HG02973 (cell line): ENCODE data around the gene ANKFY1.

Source experiments
- ATAC-seq: cut with Tn5 transposase; IDR thresholded peaks from one replicate; pipeline ENCODE4 v1.9.1; 2021; ENCODE audit warnings: moderate library complexity; ENCODE audit not compliant: unreplicated experiment

Gene ANKFY1, protein sequence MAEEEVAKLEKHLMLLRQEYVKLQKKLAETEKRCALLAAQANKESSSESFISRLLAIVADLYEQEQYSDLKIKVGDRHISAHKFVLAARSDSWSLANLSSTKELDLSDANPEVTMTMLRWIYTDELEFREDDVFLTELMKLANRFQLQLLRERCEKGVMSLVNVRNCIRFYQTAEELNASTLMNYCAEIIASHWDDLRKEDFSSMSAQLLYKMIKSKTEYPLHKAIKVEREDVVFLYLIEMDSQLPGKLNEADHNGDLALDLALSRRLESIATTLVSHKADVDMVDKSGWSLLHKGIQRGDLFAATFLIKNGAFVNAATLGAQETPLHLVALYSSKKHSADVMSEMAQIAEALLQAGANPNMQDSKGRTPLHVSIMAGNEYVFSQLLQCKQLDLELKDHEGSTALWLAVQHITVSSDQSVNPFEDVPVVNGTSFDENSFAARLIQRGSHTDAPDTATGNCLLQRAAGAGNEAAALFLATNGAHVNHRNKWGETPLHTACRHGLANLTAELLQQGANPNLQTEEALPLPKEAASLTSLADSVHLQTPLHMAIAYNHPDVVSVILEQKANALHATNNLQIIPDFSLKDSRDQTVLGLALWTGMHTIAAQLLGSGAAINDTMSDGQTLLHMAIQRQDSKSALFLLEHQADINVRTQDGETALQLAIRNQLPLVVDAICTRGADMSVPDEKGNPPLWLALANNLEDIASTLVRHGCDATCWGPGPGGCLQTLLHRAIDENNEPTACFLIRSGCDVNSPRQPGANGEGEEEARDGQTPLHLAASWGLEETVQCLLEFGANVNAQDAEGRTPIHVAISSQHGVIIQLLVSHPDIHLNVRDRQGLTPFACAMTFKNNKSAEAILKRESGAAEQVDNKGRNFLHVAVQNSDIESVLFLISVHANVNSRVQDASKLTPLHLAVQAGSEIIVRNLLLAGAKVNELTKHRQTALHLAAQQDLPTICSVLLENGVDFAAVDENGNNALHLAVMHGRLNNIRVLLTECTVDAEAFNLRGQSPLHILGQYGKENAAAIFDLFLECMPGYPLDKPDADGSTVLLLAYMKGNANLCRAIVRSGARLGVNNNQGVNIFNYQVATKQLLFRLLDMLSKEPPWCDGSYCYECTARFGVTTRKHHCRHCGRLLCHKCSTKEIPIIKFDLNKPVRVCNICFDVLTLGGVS

DNA sequence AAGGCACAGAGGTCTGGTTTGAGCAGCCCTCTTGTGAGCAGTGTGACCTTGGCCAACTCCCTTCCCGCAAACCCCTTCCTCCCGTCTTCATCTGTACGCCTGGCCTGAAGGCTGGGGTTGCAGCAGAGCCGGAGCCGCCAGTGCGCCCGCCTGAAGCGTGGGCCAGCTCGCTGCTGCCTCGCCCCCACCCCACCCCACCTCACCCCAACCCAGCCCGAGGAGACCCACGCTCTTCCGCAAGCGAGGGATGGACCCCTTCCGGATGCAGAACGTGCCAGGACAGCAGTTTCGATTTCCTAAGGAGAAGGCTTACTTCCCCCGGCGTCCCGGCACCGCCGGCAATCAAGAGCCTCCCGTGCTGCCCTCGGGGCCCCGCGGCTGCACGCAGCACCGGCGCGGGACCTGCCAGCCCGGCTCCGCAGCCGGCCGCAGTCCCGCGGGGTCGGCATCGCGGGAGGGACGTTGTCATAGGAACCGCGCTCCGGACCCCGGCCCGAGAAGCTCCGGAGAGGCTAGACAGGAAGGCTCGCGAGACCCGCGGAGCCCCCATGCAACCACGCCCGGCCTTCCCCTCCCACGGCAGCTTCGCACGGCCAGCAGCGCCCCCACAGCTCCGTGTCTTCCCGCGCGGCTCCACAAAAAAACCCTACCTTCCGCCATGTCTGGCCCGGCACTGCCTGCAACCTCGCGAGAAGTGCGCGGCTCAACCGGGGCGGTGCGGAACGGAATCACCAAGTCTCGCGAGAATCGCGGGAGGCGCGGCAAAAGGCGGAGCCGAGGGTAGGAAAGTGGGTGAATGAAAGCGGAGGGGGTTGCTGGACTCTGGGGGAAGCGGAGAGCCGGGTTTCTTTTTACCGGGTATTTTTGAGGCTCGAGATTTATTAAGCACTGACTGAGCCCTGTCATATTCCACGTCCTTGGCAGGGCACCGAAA, at the start of gene ANKFY1:
TSS of gene ANKFY1 (minus strand) at position 698 of the 934 bp plus-strand sequence. CDS start at position 660, 38 bp downstream.
- peak; percentile 65 for ATAC-seq

GRCh38 chr17:4310354-4311060, 46.7 kb upstream of the ANKFY1 start:
- ATAC-seq, result no peak

GRCh38 chr17:4309897-4310296, 46.1 kb upstream of the ANKFY1 start:
- ATAC-seq, result no peak

- ATAC-seq, result no peak
Observed at GRCh38 chr17:4307179-4307930, 43.6 kb upstream of the ANKFY1 start.

- no peak for ATAC-seq
Observed at GRCh38 chr17:4305224-4305623, 41.4 kb upstream of the ANKFY1 start.

GRCh38 chr17:4304417-4305027, 40.7 kb upstream of the ANKFY1 start:
- ATAC-seq, result no peak

DNA sequence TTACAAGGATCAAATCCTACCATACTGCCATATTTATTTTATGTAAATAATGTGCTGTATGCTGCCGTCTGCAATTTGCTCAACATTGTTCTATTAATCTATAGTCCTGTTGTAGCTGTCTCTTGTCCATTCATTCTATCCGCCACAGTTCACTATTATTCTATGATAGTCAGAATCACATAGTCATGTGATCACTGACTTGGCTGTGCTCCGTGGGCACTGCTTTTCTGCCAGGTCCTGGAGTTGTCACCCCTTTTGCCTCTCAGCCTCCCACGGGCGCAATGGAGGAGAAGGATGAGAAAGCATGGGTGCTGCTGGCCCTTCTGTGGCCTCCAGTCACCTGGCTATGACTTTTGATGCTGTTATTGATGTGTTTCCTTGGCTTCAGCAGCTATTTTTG, 37.3 kb upstream of the ANKFY1 start:
- ATAC-seq, result no peak

- ATAC-seq, result no peak
Observed at GRCh38 chr17:4297351-4297750, 33.6 kb upstream of the ANKFY1 start.

DNA sequence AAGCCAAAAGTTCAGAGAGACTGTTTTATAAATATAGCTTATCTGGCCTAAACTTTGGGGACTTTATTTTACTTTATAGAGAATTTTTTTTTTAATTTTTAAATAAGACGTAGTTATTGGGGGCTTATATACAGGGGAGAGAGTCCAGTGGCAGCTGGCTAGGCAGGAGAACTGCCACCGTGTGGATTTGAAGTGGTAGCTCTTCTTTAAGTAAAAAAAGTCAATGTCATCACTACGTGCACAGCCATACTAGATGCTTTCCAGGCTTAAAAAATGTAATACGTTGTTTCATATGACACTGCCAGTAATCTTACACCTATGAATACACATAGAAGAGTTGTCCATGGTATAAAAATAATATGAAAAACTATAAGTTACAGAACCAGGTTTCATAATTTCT, 31.9 kb upstream of the ANKFY1 start:
- ATAC-seq, result no peak

GRCh38 chr17:4293572-4293971, 29.8 kb upstream of the ANKFY1 start:
- no peak for ATAC-seq

GRCh38 chr17:4287710-4288109, 23.9 kb upstream of the ANKFY1 start:
- no peak for ATAC-seq

DNA sequence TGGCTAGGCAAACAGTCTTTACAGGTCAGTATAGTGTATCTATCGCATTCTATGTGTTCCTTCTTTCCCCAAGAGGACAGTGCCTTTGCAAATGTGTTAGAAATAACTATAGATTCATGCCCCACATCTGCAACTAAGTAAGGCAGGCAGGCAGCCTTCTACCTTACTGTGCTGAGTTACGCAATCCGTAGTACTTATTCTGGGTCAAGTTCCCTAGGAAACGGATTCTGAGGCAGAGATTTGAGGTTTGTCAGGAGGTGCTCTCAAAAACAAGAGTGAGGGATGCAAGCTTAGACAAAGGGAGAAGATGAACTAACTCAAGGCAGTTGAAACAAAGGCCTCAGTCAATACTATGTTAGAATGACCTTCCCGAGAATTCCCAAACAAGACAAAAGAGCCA, 12.7 kb upstream of the ANKFY1 start:
- ATAC-seq, result no peak

GRCh38 chr17:4272972-4273368, 9.2 kb upstream of the ANKFY1 start:
- no peak for ATAC-seq

DNA sequence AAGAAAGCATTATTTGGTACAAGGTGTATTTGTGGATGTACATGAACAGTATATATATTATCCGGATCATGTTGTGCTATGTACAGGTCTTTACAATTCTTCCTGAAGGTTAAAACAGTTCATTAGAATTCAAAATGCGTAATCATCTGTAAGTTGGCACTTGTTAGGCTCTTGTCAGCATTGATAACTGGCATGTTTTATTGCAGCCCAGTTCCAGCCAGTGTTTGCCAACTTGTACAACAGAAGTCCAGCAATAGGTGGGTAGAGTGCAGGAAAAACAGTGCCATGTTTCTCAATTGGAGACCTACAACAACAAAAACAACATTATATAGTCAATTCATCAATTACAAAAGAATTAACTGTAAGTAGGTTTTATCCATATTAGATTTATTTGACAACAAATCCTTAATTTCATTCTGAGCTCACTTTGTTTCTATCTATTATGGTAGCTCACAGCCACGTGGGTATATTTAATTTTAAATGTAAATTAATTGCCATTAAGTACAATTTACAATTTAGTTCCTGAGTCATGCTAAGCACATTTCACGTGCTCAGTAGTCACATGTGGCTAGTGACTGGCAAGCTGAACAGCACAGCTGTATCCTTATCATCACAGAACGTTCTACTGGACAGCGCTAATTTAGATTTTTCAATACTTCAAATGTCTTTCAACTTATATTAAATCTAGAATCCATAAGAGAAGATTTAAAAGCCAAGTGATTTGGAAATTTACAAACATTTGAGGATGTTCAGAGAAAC, 8.6 kb upstream of the ANKFY1 start:
- no peak for ATAC-seq

DNA sequence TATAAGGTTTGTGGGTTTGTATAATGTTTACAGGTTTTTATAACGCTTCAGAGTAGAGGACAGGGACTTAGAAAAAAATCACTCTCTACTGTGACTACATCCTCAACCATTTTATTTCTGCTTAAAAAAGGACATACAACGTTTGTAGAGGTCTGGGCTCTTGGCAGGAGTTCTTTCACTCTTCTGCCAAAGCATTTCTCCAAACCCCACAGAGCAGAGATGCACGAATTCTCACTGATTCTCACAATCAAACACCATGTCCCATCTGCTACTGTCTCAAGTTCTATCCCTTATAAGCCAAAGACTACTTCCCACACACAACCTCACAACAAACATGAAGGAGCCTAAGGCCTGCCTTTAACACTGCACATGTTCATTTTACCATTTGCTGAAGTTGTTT, 7.0 kb upstream of the ANKFY1 start:
- no peak for ATAC-seq

- no peak for ATAC-seq
Observed at GRCh38 chr17:4269915-4270314, 6.1 kb upstream of the ANKFY1 start.

GRCh38 chr17:4267402-4267801, 3.6 kb upstream of the ANKFY1 start:
- no peak for ATAC-seq

DNA sequence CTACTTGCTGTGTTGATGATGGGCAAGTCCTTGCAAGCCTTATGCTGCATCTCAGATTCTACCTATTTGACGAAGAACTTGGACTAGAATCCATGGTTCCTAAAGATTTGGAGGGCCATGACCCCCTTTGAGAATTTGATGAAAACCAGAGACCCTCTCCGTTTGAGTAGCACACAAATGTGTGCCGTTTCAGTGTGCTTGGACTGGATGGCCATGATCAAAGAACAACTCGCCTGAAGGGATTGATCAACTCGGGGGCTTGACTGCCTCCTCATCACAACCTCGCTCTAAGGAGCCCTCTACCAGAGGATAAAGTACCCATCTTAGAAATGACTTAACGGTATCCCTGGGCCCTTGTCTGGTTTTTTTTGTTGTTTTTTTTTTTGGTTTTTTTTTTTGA, 2.8 kb upstream of the ANKFY1 start:
- ATAC-seq, result no peak
